ENCODE data around the gene PSMC2. TPM values are rescaled to one million over a fixed set of nuclear protein-coding genes. Genes with fewer than 3 reads are reported as not detected.

Gene PSMC2
- total RNA-seq, 2 experiments from 2014 or later = 139 to 143 TPM

GRCh38 chr7:103343758-103344452 is 3.5 kb upstream of the PSMC2 start:
- peaks cover 33% of the 10 kb centered on the region for H3K36me3 Mint-ChIP-seq (ENCODE audit: low read depth)
- H3K4me1 Mint-ChIP-seq = peaks cover 48% of the 10 kb centered on the region
- H3K27me3 Mint-ChIP-seq = no peaks in the 10 kb centered on the region
- peak; percentile 35 for DNase-seq
- no peaks in the 10 kb centered on the region for H3K9me3 Mint-ChIP-seq
- peak overlapping the region; percentile 92 for H3K4me3 Mint-ChIP-seq
- ChIA-PET POLR2A (no interaction called here), CTCF (interaction anchor here (1.0 to 1.4 kb wide), 2 partner anchors 10 to 13 kb away, joined by 3 to 4 read pairs; no protein-coding TSS in a partner anchor)
- peak overlapping the region; percentile 96 for H3K27ac Mint-ChIP-seq

GRCh38 chr7:103344453-103345149 is 2.8 kb upstream of the PSMC2 start, which contains the start of gene DNAJC2:
TSS of gene DNAJC2 (minus strand) at chr7:103344767. CDS start at chr7:103344622, 145 bp downstream.
- Mint-ChIP-seq H3K4me1 (peaks cover 49% of the 10 kb centered on the region), H3K4me3 (peak within 1 kb of the TSS; percentile 92), H3K36me3 (ENCODE audit: low read depth) (peaks cover 28% of the 10 kb centered on the region), H3K27me3 (no peaks in the 10 kb centered on the region), H3K27ac (peak within 1 kb of the TSS; percentile 96), H3K9me3 (no peaks in the 10 kb centered on the region)
- DNase-seq = peak; percentile 90
- POLR2A ChIA-PET = no interaction called here
- CTCF ChIA-PET = interaction anchor here (1.0 kb wide), 1 partner anchor 9 kb away, joined by 3 read pairs; no protein-coding TSS in a partner anchor

GRCh38 chr7:103346396-103346795 is 1.0 kb upstream of the PSMC2 start:
- H3K27me3 Mint-ChIP-seq = no peaks in the 10 kb centered on the region
- H3K4me3 Mint-ChIP-seq = peak overlapping the region; percentile 93
- DNase-seq = no peak
- peaks cover 21% of the 10 kb centered on the region for H3K36me3 Mint-ChIP-seq (ENCODE audit: low read depth)
- peaks cover 52% of the 10 kb centered on the region for H3K4me1 Mint-ChIP-seq
- POLR2A ChIA-PET = no interaction called here
- no peaks in the 10 kb centered on the region for H3K9me3 Mint-ChIP-seq
- CTCF ChIA-PET = interaction anchor here (0.6 kb wide), 1 partner anchor 55 kb away, joined by 4 read pairs; no protein-coding TSS in a partner anchor
- no peak overlapping the region for H3K27ac Mint-ChIP-seq

GRCh38 chr7:103348452-103348851 is 1.0 kb downstream of the PSMC2 start:
- Mint-ChIP-seq H3K27ac (peak overlapping the region; percentile 88), H3K9me3 (no peaks in the 10 kb centered on the region), H3K4me3 (peak overlapping the region; percentile 93), H3K36me3 (ENCODE audit: low read depth) (peaks cover 22% of the 10 kb centered on the region), H3K27me3 (no peaks in the 10 kb centered on the region), H3K4me1 (peaks cover 56% of the 10 kb centered on the region)
- POLR2A ChIA-PET = no interaction called here
- peak; percentile 17 for DNase-seq
- CTCF ChIA-PET = no interaction called here

- Mint-ChIP-seq H3K36me3 (ENCODE audit: low read depth) (peaks cover 22% of the 10 kb centered on the region), H3K9me3 (no peaks in the 10 kb centered on the region), H3K27me3 (no peaks in the 10 kb centered on the region), H3K27ac (peak overlapping the region; percentile 83), H3K4me1 (peaks cover 54% of the 10 kb centered on the region), H3K4me3 (peak overlapping the region; percentile 93)
- CTCF ChIA-PET = no interaction called here
- no peak for DNase-seq
- POLR2A ChIA-PET = no interaction called here
These were observed 1.5 kb downstream of the PSMC2 start for GRCh38 chr7:103348959-103349358.

GRCh38 chr7:103349805-103350204 is 2.4 kb downstream of the PSMC2 start:
- H3K9me3 Mint-ChIP-seq = no peaks in the 10 kb centered on the region
- CTCF ChIA-PET = no interaction called here

GRCh38 chr7:103369432-103369831 is 22.0 kb downstream of the PSMC2 start:
- Mint-ChIP-seq H3K9me3 (no peaks in the 10 kb centered on the region), H3K4me3 (no peak overlapping the region), H3K27me3 (no peaks in the 10 kb centered on the region), H3K36me3 (ENCODE audit: low read depth) (peaks cover 48% of the 10 kb centered on the region), H3K4me1 (peaks cover 3% of the 10 kb centered on the region), H3K27ac (no peak overlapping the region)
- DNase-seq = no peak
- ChIA-PET POLR2A (no interaction called here), CTCF (no interaction called here)

More at GRCh38 chr7:103349805-103350204, 2.4 kb downstream of the PSMC2 start:
- no peak for DNase-seq
- Mint-ChIP-seq H3K27ac (peak overlapping the region; percentile 67), H3K4me1 (peaks cover 52% of the 10 kb centered on the region), H3K4me3 (peak overlapping the region; percentile 93), H3K36me3 (ENCODE audit: low read depth) (peaks cover 22% of the 10 kb centered on the region), H3K27me3 (no peaks in the 10 kb centered on the region)
- POLR2A ChIA-PET = no interaction called here

- DNase-seq = no peak
- ChIA-PET POLR2A (no interaction called here), CTCF (no interaction called here)
- Mint-ChIP-seq H3K4me1 (peaks cover 3% of the 10 kb centered on the region), H3K9me3 (no peaks in the 10 kb centered on the region), H3K27ac (no peak overlapping the region), H3K27me3 (peaks cover 7% of the 10 kb centered on the region), H3K36me3 (ENCODE audit: low read depth) (peaks cover 14% of the 10 kb centered on the region), H3K4me3 (no peak overlapping the region)
These were observed 26.6 kb downstream of the PSMC2 start for GRCh38 chr7:103373866-103374643.

- ChIA-PET CTCF (interaction anchor here (0.6 kb wide), 1 partner anchor 25 kb away, joined by 5 read pairs; no protein-coding TSS in a partner anchor), POLR2A (no interaction called here)
- no peaks in the 10 kb centered on the region for H3K4me1 Mint-ChIP-seq
- DNase-seq = no peak
- no peak overlapping the region for H3K4me3 Mint-ChIP-seq
- no peak overlapping the region for H3K27ac Mint-ChIP-seq
- H3K27me3 Mint-ChIP-seq = peaks cover 11% of the 10 kb centered on the region
- no peaks in the 10 kb centered on the region for H3K9me3 Mint-ChIP-seq
- no peaks in the 10 kb centered on the region for H3K36me3 Mint-ChIP-seq (ENCODE audit: low read depth)
These were observed 32.0 kb downstream of the PSMC2 start for GRCh38 chr7:103379270-103379975.

- H3K4me1 Mint-ChIP-seq = no peaks in the 10 kb centered on the region
- no peak overlapping the region for H3K4me3 Mint-ChIP-seq
- peaks cover 11% of the 10 kb centered on the region for H3K27me3 Mint-ChIP-seq
- no peaks in the 10 kb centered on the region for H3K9me3 Mint-ChIP-seq
- ChIA-PET POLR2A (no interaction called here), CTCF (no interaction called here)
- no peak overlapping the region for H3K27ac Mint-ChIP-seq
- no peaks in the 10 kb centered on the region for H3K36me3 Mint-ChIP-seq (ENCODE audit: low read depth)
- DNase-seq = no peak
These were observed 33.1 kb downstream of the PSMC2 start for GRCh38 chr7:103380395-103381191.

GRCh38 chr7:103381280-103382031 is 34.0 kb downstream of the PSMC2 start:
- ChIA-PET POLR2A (no interaction called here), CTCF (no interaction called here)
- Mint-ChIP-seq H3K27ac (no peak overlapping the region), H3K9me3 (no peaks in the 10 kb centered on the region), H3K27me3 (peaks cover 11% of the 10 kb centered on the region), H3K4me1 (no peaks in the 10 kb centered on the region), H3K4me3 (no peak overlapping the region), H3K36me3 (ENCODE audit: low read depth) (no peaks in the 10 kb centered on the region)
- no peak for DNase-seq
